Endothelial cell of hepatic sinusoid (primary cell): ENCODE data around the gene SRP54.
"Not testable (repeated sequence)": the region's sequence is repeated elsewhere in the genome, so short reads cannot be mapped to it uniquely, and the experiment has no call there.

ENCODE experiments used
- in situ Hi-C: cut with HindIII; loops from 2 replicates; pipeline ENCODE4 v1.10.0; 2017; ENCODE audit warnings: low sequenced_read_pairs

Gene SRP54

GRCh38 chr14:35046048-35046750 is 63.4 kb downstream of the SRP54 start, which contains the start of gene FAM177A1:
Gene FAM177A1 (plus strand): TSS chr14:35046272. CDS start chr14:35046464, 192 bp downstream.
- in situ Hi-C loops, result no loop called here

GRCh38 chr14:35046751-35047536 is 64.2 kb downstream of the SRP54 start:
- in situ Hi-C loops, result no loop called here

GRCh38 chr14:35047976-35048513 is 65.3 kb downstream of the SRP54 start:
- in situ Hi-C loops, result no loop called here

- in situ Hi-C loops, result no loop called here
These were observed 67.9 kb downstream of the SRP54 start for GRCh38 chr14:35050652-35051051.

- in situ Hi-C loops, result no loop called here
These were observed 69.0 kb downstream of the SRP54 start for GRCh38 chr14:35051796-35052195.

GRCh38 chr14:35052637-35053036 is 69.8 kb downstream of the SRP54 start:
- in situ Hi-C loops, result no loop called here

- in situ Hi-C loops, result not testable (repeated sequence)
These were observed 78.5 kb downstream of the SRP54 start for GRCh38 chr14:35061113-35061791.

- in situ Hi-C loops, result not testable (repeated sequence)
These were observed 82.9 kb downstream of the SRP54 start for GRCh38 chr14:35065731-35066130.

GRCh38 chr14:35068238-35069012 is 85.6 kb downstream of the SRP54 start:
- in situ Hi-C loops, result no loop called here

- in situ Hi-C loops, result loop anchor here (10.0 kb wide), 1 partner anchor 603 kb away; no protein-coding TSS in a partner anchor
These were observed 89.4 kb downstream of the SRP54 start for GRCh38 chr14:35072226-35072625.

GRCh38 chr14:35073486-35073885 is 90.7 kb downstream of the SRP54 start:
- in situ Hi-C loops, result loop anchor here (10.0 kb wide), 1 partner anchor 601 kb away; no protein-coding TSS in a partner anchor

GRCh38 chr14:35078082-35078481 is 95.3 kb downstream of the SRP54 start:
- in situ Hi-C loops, result loop anchor here (10.0 kb wide), 1 partner anchor 597 kb away; no protein-coding TSS in a partner anchor
